Measurements from ENCODE around the gene COX5B.
A peak's percentile ranks its signal among the peaks of the same experiment; 100 is the strongest.

Gene COX5B

GRCh38 chr2:97688062-97688827 is 42.4 kb downstream of the COX5B start:
- DNase-seq (ENCODE audit: low read depth, low spot score): no peak
- no peak for TF ChIP-seq CTCF (IDR thresholded peaks at IDR 0.05; ENCODE audit: low read depth, low read length)
- H3K4me3 ChIP-seq (ENCODE audit: low read depth, low read length): no peak overlapping the region
- in situ Hi-C loops (cut with HindIII; ENCODE audit: low sequenced_read_pairs): no loop called here

GRCh38 chr2:97691166-97691565 is 45.3 kb downstream of the COX5B start:
- no peak overlapping the region for H3K4me3 ChIP-seq (ENCODE audit: low read depth, low read length)
- in situ Hi-C loops (cut with HindIII; ENCODE audit: low sequenced_read_pairs): no loop called here
- TF ChIP-seq CTCF (IDR thresholded peaks at IDR 0.05; ENCODE audit: low read depth, low read length): no peak
- no peak for DNase-seq (ENCODE audit: low read depth, low spot score)

GRCh38 chr2:97693476-97693875 is 47.6 kb downstream of the COX5B start:
- no peak for DNase-seq (ENCODE audit: low read depth, low spot score)
- in situ Hi-C loops (cut with HindIII; ENCODE audit: low sequenced_read_pairs): no loop called here
- no peak overlapping the region for H3K4me3 ChIP-seq (ENCODE audit: low read depth, low read length)
- no peak for TF ChIP-seq CTCF (IDR thresholded peaks at IDR 0.05; ENCODE audit: low read depth, low read length)

- no peak for TF ChIP-seq CTCF (IDR thresholded peaks at IDR 0.05; ENCODE audit: low read depth, low read length)
- H3K4me3 ChIP-seq (ENCODE audit: low read depth, low read length): no peak overlapping the region
- in situ Hi-C loops (cut with HindIII; ENCODE audit: low sequenced_read_pairs): no loop called here
- no peak for DNase-seq (ENCODE audit: low read depth, low spot score)
Observed at GRCh38 chr2:97695744-97696143, 49.9 kb downstream of the COX5B start.

GRCh38 chr2:97697252-97698235 is 51.7 kb downstream of the COX5B start:
- H3K4me3 ChIP-seq (ENCODE audit: low read depth, low read length): no peak overlapping the region
- in situ Hi-C loops (cut with HindIII; ENCODE audit: low sequenced_read_pairs): no loop called here
- DNase-seq (ENCODE audit: low read depth, low spot score): peak; percentile 77
- TF ChIP-seq CTCF (IDR thresholded peaks at IDR 0.05; ENCODE audit: low read depth, low read length): peak; percentile 86

Data from astrocyte of the spinal cord (primary cell).